GM19463 (cell line): ENCODE results near the gene UGGT2.
"Not testable (repeated sequence)": the region's sequence is repeated elsewhere in the genome, so short reads cannot be mapped to it uniquely, and the experiment has no call there.

ENCODE experiments used
- ATAC-seq: cut with Tn5 transposase; IDR thresholded peaks from one replicate; pipeline ENCODE4 v1.9.1; 2021; ENCODE audit warnings: mild to moderate bottlenecking, moderate library complexity; ENCODE audit not compliant: unreplicated experiment

UGGT2 gene

GRCh38 chr13:96050955-96051354 lies 2.2 kb downstream of the UGGT2 start:
- ATAC-seq = not testable (repeated sequence)

DNA sequence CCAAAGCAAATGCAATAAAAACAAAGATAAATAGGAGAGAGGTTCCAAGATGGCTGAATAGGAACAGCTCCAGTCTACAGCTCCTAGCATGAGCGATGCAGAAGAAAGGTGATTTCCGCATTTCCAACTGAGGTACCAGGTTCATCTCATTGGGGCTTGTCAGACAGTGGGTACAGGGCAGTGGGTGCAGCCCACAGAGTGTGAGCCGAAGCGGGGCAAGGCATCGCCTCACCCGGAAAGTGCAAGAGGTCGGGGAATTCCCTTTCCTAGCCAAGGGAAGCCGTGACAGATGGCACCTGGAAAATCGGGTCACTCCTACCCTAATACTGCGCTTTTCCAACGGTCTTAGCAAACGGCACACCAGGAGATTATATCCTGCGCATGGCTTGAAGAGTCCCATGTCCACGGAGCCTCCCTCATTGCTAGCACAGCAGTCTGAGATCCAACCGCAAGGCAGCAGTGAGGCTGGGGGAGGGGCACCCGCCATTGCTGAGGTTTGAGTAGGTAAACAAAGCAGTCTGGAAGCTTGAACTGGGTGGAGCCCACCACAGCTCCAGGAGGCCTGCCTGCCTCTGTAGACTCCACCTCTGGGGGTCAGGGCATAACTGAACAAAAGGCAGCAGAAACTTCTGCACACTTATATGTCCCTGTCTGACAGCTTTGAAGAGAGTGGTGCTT lies 6.6 kb downstream of the UGGT2 start:
- not testable (repeated sequence) for ATAC-seq

- ATAC-seq = no peak
Observed at GRCh38 chr13:96044238-96044637, 9.0 kb downstream of the UGGT2 start.

GRCh38 chr13:96041326-96042110 lies 11.7 kb downstream of the UGGT2 start:
- ATAC-seq = no peak

DNA sequence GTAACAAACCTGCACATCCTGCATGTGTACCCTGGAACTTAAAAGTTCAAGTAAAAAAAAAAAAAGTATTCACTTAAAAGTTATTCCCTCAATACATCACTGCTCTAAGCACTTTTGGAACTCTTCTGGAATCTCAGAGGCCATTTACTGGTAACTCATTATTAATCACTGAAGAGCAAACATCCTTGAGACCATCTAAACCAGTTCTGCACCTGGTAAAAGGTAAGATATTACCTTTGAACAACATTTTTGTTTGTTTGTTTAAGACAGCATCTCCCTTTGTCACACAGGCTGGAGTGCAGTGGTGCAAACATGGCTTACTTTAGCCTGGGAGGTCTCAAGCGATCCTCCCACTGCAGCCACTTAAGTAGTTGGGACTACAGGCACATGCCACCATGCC lies 16.7 kb downstream of the UGGT2 start:
- ATAC-seq = no peak

DNA sequence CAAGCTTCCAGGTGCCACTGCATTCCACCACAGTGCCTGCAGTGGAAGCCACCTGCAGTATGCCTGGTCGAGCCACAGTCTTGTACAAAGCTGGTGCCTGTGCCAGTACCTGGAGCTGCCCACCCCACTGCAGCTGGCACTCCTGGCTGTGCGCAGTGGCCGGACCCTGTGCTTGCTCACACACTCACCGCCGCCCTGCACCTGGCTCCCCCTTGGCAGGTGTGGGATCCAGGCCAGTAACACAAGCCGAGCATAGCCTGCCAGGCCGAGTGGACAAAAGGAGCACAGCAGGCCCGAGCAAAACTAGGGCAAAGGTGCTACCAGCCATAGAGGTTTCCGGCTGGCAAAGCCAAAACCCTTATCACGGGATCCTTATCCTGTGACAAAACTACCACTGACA lies 18.5 kb downstream of the UGGT2 start:
- ATAC-seq = no peak

DNA sequence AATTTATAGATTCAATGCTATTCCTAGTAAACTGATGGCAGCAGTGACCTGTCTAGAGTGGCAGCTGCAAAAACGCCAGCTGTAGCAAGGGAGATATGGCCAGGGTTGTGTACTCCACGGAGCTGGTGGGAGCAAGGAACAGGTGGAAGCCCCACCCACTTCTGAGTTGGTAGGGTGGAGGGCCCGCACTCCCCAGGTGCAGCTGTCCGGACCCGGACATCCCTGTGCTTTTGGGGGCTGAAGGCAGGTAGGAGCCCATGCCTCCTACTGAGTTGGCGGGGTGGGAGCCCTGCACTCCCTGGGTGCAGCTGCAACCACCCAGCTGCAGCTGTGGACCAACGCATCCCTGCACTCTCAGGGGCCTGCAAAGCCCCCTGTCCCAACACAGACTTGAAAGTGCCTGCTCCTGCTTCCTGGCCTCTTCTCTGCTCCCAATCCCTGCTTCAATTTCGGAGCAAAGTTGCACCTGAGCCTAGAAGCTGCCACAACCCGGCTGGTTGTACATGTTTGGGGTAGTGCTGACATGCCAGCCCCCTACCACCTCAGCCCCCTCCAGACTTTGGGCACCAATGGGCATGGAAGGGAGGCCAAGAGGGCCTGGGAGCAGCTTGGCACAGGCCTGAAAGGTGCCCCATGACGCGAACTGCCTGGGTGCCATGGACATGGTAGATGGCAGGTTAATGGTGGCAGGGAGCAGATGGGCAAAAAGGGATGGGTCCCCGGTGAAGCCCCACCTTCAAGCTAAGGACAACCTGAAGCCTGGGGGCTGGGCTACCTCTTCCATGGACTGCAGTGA lies 19.8 kb downstream of the UGGT2 start:
- no peak for ATAC-seq

DNA sequence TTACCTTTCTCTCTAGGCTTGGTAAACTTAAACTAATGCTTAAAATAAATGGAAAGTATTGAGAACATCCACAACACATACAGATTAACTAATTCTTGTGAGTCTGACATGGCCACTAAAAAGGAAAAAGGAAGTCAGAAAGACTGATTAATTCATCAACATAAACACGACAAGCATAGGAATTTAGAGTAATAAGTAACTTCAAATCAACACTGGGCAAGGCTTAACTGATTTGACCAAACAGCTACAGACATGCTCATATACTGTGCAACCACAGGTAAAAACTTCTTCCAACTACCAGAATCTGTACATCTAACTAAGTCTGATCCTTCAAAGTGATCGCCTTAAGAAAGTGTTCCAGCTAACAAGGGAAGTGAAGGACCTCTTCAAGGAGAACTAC lies 20.5 kb downstream of the UGGT2 start:
- ATAC-seq = no peak

DNA sequence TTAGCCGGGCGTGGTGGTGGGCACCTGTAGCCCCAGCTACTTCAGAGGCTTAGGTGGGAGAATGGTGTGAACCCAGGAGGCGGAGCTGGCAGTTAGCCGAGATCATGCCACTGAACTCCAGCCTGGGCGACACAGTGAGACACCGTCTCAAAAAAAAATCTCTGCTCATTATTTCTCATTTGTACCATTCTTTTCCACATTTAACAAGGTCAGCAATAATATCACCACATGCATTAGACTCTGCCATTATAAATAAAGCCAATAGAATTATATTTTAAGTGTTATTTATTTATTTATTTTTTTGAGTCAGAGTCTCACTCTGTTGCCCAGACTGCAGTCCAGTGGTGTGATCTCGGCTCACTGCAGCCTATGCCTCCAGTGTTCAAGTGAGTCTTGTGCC lies 24.2 kb downstream of the UGGT2 start:
- no peak for ATAC-seq

DNA sequence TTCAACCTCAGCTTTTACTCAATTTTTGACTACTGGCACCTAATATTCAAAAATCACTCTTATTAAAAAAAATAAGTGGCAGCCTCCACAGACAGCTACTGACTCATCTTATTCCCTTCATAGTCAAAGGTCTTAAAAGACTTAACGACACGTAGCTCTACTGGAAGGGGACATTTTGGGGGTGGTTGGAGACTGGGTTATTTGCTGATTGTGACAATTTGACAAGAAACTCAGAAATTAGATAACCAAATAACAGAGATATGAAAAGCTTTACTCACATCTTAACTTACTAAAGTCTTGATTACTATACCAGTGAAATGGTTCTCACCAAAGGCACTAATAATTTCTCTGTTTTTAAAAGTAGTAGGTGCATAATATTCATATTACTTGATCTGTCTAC lies 25.7 kb downstream of the UGGT2 start:
- ATAC-seq = no peak

DNA sequence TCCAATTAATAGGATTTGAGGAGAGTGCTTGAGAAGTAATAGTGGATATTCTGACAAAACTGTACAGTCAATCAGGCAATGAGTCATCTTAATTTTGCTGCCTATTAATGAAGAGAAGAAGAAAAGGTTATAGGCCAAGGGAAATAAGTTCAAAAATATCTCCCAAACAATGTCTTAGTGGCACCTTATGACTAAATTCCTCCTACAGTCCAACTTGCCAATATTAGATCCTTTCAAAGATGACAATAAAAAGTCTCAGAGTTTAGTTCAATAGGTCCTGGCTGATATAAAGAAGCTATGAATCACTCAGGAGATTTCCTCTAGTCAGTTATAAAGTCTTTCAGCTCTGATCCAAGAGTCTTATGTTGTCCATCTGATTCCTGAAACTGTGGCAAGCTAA lies 27.9 kb downstream of the UGGT2 start:
- ATAC-seq = no peak

DNA sequence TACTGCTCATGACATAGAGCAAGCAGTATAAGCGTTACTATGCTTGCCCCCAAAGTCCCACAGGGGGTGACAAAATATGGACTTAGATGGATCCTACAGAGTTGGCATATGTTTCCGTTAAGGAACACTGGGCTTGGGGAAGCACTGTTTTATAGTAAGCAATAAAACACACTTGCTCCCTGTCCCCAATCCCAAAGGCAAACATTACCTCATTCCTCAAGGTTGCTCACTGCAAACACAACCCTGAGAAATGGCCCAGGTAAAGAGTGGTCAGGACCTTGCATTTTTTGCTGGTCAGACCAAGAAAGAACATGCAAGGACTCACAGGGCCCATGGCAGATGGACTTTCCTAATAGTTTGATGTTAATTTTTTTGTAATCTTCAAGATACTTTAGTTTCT lies 32.3 kb downstream of the UGGT2 start:
- no peak for ATAC-seq

DNA sequence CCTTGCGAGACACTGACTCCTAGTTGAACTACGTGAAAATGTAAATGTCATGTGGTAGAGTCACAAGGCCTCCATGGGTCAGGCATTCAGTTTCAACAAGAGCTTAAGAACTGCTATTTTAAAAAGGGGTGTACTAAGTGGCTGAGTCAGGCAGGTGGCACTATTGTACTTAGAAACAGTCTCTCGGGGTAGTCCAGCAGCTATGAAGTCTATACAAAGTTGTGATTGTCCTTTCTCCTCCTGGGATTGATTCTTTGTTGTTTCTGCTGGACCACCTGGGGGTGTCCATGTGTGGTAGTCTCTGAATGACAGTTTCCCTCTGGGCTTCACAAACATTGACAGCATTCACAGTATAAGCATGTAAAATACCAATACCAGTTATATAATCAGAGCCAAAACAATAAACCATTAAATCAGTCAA lies 33.0 kb downstream of the UGGT2 start:
- peak; percentile 91 for ATAC-seq

GRCh38 chr13:96018135-96018534 lies 35.1 kb downstream of the UGGT2 start:
- ATAC-seq = no peak

- no peak for ATAC-seq
Observed at GRCh38 chr13:96011291-96011872, 41.8 kb downstream of the UGGT2 start.

DNA sequence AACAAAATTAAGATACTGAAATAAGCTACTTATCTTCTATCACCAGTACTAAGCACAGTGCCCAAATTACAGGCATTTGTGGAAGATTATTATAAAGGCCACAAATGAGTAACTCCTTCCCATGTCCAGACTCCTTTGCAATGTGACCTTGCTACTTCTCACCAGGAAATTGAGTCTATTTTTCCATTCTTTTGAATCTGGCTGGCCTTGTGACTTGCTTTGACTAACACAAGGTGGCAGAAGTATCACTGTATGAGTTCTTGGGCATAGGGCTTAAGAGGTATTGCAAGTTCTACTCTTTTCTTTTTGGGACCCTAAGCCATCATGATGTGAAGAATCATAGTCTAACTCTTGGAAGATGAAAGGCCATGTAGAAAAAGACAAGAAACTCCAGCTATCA lies 49.9 kb downstream of the UGGT2 start:
- ATAC-seq = no peak

GRCh38 chr13:96002322-96003131 lies 50.7 kb downstream of the UGGT2 start:
- no peak for ATAC-seq

DNA sequence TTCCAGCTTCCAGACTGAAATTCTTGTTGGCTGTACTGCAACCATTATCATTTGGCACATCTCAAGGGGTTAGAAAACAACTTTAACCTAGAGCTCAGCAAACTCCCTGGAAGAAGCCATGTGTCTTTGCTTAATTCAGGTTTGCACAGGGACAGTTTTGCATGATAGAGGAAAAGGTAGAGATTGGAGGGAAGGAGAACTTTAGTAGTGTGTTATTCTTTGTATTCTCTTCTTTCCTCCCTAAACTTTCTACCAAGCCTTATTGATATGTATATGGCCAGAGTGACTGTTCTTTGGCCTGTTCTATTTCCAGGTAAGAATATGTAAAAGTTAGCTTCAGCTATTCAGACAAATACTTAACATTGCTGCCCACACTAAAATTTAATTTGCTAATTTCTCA lies 53.1 kb downstream of the UGGT2 start:
- no peak for ATAC-seq

DNA sequence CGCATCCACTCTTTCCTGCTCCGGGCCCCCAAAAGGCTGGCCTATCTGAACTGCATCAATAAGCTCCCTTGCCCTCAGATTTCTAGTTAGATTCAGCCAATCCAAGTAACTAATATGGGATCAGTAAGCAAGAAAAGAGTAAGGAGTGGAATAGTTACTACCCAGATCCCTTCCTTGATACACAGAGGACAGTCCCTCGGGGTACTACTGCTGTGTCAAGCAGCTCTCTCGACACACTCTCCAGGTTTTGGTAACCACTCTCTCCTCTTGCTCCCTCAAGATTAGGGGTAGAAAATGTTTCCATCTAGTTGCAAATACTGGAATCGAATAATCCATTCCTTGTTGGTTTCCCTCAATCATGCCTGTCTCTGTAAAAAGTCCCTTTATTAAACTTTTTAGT lies 65.4 kb downstream of the UGGT2 start:
- ATAC-seq = no peak

DNA sequence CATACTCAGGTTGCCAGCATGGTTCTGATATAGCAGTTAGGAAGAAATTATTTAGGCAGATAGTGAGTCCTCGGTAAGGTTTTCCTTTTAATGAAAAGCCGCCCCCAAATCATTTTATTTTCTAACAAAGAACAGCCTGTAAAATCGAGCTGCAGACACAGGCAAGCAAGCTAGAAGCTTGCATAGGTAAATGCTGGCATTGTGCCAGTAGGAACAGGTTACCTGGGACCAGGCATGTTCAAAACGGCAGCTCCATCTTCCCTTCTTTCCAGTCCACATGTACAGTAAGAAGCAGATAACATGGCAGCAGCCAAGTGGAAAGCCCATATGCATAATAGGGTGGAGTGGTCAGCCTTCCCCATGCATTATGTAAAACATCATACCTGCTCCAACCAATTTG lies 71.1 kb downstream of the UGGT2 start:
- ATAC-seq = no peak

DNA sequence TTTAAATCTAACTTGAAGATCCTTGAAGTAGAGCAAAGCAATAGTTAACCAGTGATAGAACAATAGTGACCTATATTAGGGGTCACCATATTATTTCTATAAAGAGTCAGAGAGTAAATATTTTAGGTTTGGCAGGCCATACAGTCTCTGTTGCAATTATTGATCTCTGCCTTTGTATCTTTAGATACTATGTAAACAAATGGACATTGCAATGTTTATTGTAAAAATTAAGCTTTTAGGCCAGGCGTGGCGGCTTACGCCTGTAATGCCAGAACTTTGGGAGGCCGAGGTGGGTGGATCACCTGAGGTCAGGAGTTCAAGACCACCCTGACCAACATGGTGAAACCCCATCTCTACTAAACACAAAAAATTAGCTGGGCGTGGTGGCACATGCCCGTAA lies 80.5 kb downstream of the UGGT2 start:
- ATAC-seq = not testable (repeated sequence)
